Tibial nerve (tissue), 4 donors: ENCODE data around the gene IQGAP2. TPM values are rescaled to one million over a fixed set of nuclear protein-coding genes. Genes with fewer than 3 reads are reported as not detected.

ENCODE experiments used
- DNase-seq, 2 donors: peaks; one replicate each; pipeline ENCODE4 v3.0.0-alpha.2; 2019; ENCODE audit warnings: low spot score in 2 of 2
- H3K27ac ChIP-seq, 4 donors: fragments of 200-600 bp; sonication (generic) in 3 of 4; one replicate each; pipeline ENCODE4 v1.5.1; 2017 to 2019; ENCODE audit warnings: mild to moderate bottlenecking in 1 of 4
- H3K27me3 ChIP-seq, 2 donors: fragments of 200-600 bp; sonication (generic) in 1 of 2; one replicate each; pipeline versions ENCODE4 v1.5.1 to v1.6.0; 2017 to 2019
- H3K36me3 ChIP-seq, 3 donors: fragments of 200-600 bp; sonication (generic); one replicate each; pipeline ENCODE4 v1.5.1; 2018 to 2019
- H3K4me1 ChIP-seq, 4 donors: fragments of 200-600 bp; sonication (generic) in 3 of 4; one replicate each; pipeline ENCODE4 v1.5.1; 2017 to 2019
- H3K4me3 ChIP-seq, 4 donors: fragments of 200-600 bp; sonication (generic) in 3 of 4; one replicate each; pipeline ENCODE4 v1.5.1; 2017 to 2019; ENCODE audit warnings: mild to moderate bottlenecking in 1 of 4, moderate library complexity in 1 of 4
- H3K9me3 ChIP-seq, 4 donors: fragments of 200-600 bp; sonication (generic) in 3 of 4; one replicate each; pipeline ENCODE4 v1.5.1; 2017 to 2019
- EP300 ChIP-seq, 2 donors: sonication (generic); formaldehyde crosslinking; IDR thresholded peaks; one replicate each; pipeline ENCODE4 v1.6.1; 2017; ENCODE audit warnings: antibody characterized with exemption in 2 of 2, mild to moderate bottlenecking in 1 of 2
- POLR2A ChIP-seq, 2 donors: fragments of 450-650 bp; IDR thresholded peaks; one replicate each; pipeline ENCODE4 v1.6.1; 2017; ENCODE audit warnings: antibody characterized with exemption in 2 of 2, mild to moderate bottlenecking in 2 of 2, moderate library complexity in 2 of 2
- WGBS, 2 donors: methylation state at CpG; one replicate each; pipeline ENCODE4 v1.1.5; 2018; 5-methylcytosine and 5-hydroxymethylcytosine counted together
- total RNA-seq, 4 donors: library from RNA; depleted of rRNA; stranded (reverse); fragments of >200 nt; gene quantifications; one replicate each; pipeline ENCODE4 v1.1.0, GENCODE V29; 2016
- TF ChIP-seq, protein P1 (sequence below), 5 experiments: fragments of 200-600 bp in 3 of 5; fragments of 450-650 bp in 2 of 5; sonication (generic) in 3 of 5; IDR thresholded peaks; one replicate each; pipeline ENCODE4 v1.5.1; 2016 to 2019; ENCODE audit warnings: antibody characterized with exemption in 5 of 5, mild to moderate bottlenecking in 3 of 5, moderate library complexity in 2 of 5

Gene IQGAP2
- total RNA-seq, 4 donors from 2014 or later = 42.8 to 58.2 (median 52.3) TPM

DNA sequence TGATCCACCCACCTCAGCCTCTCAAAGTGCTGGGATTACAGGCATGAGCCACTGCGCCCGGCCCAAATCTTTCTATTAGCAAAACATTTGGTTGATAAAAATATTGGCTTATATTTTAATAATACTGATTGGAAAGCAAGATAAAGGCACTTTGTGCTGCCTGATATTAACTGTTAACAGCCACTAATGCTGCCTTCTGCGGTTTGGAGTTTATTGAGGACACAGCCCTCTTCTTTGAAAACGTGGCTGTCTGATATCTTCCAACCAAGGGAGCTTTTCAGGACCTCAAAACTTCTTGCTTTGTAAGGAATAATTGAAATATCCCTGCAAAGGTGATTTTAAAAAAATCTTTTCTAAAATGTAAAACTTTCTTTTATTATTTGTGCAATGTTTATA, 94.0 kb downstream of the IQGAP2 start:
- no peaks in the 10 kb centered on the region for H3K9me3 ChIP-seq
- H3K4me3 ChIP-seq = no peak overlapping the region
- TF ChIP-seq POLR2A (IDR thresholded peaks at IDR 0.05) = no peak
- TF ChIP-seq, protein P1, sequence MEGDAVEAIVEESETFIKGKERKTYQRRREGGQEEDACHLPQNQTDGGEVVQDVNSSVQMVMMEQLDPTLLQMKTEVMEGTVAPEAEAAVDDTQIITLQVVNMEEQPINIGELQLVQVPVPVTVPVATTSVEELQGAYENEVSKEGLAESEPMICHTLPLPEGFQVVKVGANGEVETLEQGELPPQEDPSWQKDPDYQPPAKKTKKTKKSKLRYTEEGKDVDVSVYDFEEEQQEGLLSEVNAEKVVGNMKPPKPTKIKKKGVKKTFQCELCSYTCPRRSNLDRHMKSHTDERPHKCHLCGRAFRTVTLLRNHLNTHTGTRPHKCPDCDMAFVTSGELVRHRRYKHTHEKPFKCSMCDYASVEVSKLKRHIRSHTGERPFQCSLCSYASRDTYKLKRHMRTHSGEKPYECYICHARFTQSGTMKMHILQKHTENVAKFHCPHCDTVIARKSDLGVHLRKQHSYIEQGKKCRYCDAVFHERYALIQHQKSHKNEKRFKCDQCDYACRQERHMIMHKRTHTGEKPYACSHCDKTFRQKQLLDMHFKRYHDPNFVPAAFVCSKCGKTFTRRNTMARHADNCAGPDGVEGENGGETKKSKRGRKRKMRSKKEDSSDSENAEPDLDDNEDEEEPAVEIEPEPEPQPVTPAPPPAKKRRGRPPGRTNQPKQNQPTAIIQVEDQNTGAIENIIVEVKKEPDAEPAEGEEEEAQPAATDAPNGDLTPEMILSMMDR (IDR thresholded peaks at IDR 0.05) = no peak
- TF ChIP-seq EP300 (IDR thresholded peaks at IDR 0.05) = no peak
- peak overlapping the region in 2 of 4 donors; percentile 28 to 53 for H3K27ac ChIP-seq
- H3K36me3 ChIP-seq = no peaks in the 10 kb centered on the region
- no peaks in the 10 kb centered on the region for H3K27me3 ChIP-seq
- no peak for DNase-seq
- peaks cover 0 to 11% (median 0%) of the 10 kb centered on the region in 4 donors for H3K4me1 ChIP-seq
- WGBS, 2 donors = 42 to 53% methylated on average over 4 of the region's 4 CpGs

DNA sequence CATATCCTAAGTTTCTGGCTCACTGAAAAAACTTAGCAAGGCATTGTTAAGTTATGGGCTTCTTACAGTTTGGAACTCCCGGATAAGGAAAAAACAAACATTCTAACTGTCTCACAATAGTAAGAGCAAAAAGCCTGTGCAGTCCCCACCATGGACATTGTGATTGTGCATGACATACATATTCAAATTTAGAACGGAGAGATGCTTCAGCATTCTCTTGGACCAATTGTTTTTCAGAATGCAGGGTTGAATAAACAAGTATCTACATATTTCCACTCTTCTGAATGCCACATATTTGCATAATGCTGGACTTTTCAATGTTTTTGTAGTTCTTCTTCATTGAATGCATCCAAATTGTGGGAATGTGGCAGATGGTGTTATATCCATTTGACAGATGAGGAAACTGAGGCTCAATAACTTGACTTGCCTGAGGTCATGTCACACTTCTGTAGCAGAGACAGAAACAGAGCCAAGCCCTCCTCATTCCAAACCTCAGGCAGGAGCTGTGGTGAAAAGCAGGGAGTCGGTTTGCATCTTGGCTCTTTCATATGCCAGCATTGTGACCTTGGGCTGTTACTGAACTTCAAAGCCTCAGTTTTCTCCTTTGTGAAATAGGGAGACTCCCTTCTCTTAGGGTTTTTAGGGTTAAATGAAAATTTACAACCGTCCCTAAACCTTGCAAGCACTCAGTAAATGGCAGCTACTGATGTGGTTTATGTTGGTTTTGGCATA, 95.1 kb downstream of the IQGAP2 start:
- no peaks in the 10 kb centered on the region for H3K27me3 ChIP-seq
- WGBS, 2 donors = 40 to 46% methylated on average over 4 of the region's 4 CpGs
- no peak for DNase-seq
- H3K9me3 ChIP-seq = no peaks in the 10 kb centered on the region
- TF ChIP-seq EP300 (IDR thresholded peaks at IDR 0.05) = no peak
- TF ChIP-seq, protein P1 (IDR thresholded peaks at IDR 0.05) = no peak
- H3K27ac ChIP-seq = peak overlapping the region in 2 of 4 donors; percentile 20 to 53
- H3K4me1 ChIP-seq = peaks cover 0 to 11% (median 0%) of the 10 kb centered on the region in 4 donors
- no peaks in the 10 kb centered on the region for H3K36me3 ChIP-seq
- H3K4me3 ChIP-seq = no peak overlapping the region

DNA sequence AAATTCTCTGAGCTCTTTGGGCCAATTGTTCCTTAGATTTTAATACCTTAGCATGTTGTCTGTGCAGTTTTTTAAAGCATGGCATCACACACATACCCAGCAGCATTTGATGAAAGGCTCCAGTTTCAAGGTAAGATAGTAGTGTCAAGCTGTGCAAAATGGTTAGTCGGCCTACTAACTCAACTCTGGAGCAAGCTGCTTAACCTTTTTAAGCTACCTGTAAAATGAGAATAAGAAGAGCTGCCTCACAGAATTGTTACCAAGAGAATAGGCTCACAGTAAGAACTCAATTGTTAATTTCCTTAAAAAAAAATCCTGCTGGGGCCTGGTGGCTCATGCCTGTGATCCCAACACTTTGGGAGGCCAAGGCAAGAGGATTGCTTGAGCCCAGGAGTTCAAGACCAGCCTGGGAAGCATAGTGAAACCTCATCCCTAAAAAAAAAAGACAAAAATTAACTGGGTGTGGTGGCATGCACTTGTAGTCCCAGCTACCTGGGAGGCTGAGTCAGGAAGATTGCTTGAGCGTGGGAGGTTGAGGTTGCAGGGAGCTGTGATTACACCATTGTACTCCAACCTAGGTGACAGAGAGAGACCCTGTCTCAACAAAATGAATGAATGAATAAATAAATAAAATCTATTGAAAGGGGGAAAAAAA, 96.5 kb downstream of the IQGAP2 start:
- WGBS, 2 donors = 82 to 84% methylated on average over 2 of the region's 2 CpGs
- no peak overlapping the region for H3K27ac ChIP-seq

DNA sequence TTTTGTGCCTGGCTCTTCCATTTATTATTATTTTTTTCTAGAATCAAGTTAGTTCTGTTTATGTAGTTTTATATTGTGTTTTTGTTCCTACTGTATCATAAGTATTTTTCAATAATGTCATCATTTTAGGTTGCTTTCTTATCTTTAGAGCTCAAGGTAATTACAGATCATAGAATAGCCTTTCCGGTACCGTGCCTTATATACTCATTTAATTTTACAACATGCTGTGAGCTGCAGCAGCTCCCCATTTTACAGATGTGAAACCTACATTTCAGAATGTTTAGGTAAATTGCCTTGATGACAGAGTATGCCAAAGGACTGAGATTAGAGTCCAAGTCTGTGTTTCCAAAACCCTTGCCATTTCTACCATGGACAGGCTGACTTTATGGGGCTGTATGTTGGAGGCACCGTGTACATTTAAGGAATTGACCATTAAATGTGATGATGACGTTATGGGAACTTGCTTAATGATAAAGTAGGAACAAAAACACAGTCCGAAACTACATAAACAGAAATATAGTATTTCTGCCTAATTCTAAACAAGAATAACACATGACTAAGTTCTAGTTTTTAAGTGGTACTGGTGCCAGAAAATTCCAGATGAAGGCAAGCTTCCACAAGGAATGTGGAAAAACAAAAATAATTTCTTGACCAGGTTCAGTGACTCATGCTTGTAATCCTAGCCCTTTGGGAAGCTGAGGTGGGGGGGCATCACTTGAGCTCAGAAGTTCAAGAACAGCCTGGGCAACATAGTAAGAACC, 97.7 kb downstream of the IQGAP2 start:
- no peak for DNase-seq
- H3K27ac ChIP-seq = no peak overlapping the region
- H3K4me1 ChIP-seq = peaks cover 0 to 11% (median 0%) of the 10 kb centered on the region in 4 donors
- H3K27me3 ChIP-seq = no peaks in the 10 kb centered on the region
- no peak overlapping the region for H3K4me3 ChIP-seq
- H3K36me3 ChIP-seq = no peaks in the 10 kb centered on the region
- WGBS, 2 donors = 56 to 64% methylated on average over 5 of the region's 5 CpGs
- TF ChIP-seq POLR2A (IDR thresholded peaks at IDR 0.05) (no peak), EP300 (IDR thresholded peaks at IDR 0.05) (no peak)
- TF ChIP-seq, protein P1 (IDR thresholded peaks at IDR 0.05) = no peak
- H3K9me3 ChIP-seq = no peaks in the 10 kb centered on the region

More for the DNA sequence above, 96.5 kb downstream of the IQGAP2 start:
- Histone ChIP-seq H3K4me3 (no peak overlapping the region), H3K27me3 (no peaks in the 10 kb centered on the region), H3K9me3 (no peaks in the 10 kb centered on the region), H3K36me3 (no peaks in the 10 kb centered on the region), H3K4me1 (peaks cover 0 to 11% (median 0%) of the 10 kb centered on the region in 4 donors)
- DNase-seq = no peak
- TF ChIP-seq EP300 (IDR thresholded peaks at IDR 0.05) (no peak), POLR2A (IDR thresholded peaks at IDR 0.05) (no peak)
- TF ChIP-seq, protein P1 (IDR thresholded peaks at IDR 0.05) = no peak
